ENCODE data around the gene KCNH3. TPM values are rescaled to one million over a fixed set of nuclear protein-coding genes. Genes with fewer than 3 reads are reported as not detected.

KCNH3 gene
- total and polyA plus RNA-seq, 2 of the 13 experiments (the other 11 are each of a cell fraction or from before 2014, with no cell fraction given), result 0.01 to 0.07 TPM

DNA sequence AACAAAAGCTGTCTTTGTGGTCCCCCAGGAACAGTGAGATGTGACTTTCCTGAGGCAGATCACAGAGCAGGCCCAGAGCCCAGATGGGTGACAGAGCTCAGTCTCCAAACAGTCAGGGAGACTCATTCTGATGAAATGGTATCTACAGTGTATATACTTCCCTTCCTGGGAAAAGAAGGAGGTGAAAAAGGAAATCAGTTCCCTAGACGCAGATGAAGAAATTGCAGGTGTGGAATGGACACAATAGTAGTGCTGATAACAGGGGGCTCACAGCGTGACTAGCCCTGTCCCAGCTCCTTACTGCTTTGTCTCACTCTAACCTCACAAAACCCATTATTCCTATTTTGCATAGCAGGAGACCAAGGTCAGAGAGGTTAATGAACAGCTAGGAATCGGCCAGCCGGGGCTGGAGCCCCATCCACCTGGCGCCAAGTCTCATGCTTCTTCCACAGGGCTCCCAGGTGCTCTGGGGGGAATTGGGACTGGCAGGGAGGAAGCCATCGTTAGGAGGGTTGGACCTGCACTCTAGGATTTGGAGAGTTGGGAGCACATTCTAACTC, 11.9 kb downstream of the KCNH3 start (continued):
- TF ChIP-seq, protein P1, sequence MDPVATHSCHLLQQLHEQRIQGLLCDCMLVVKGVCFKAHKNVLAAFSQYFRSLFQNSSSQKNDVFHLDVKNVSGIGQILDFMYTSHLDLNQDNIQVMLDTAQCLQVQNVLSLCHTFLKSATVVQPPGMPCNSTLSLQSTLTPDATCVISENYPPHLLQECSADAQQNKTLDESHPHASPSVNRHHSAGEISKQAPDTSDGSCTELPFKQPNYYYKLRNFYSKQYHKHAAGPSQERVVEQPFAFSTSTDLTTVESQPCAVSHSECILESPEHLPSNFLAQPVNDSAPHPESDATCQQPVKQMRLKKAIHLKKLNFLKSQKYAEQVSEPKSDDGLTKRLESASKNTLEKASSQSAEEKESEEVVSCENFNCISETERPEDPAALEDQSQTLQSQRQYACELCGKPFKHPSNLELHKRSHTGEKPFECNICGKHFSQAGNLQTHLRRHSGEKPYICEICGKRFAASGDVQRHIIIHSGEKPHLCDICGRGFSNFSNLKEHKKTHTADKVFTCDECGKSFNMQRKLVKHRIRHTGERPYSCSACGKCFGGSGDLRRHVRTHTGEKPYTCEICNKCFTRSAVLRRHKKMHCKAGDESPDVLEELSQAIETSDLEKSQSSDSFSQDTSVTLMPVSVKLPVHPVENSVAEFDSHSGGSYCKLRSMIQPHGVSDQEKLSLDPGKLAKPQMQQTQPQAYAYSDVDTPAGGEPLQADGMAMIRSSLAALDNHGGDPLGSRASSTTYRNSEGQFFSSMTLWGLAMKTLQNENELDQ (CRISPR knock-in tag; IDR thresholded peaks at IDR 0.05; ENCODE audit: borderline replicate concordance), result no peak
- TF ChIP-seq FOXJ3 (CRISPR knock-in tag; IDR thresholded peaks at IDR 0.05; ENCODE audit: borderline replicate concordance), result no peak
- TF ChIP-seq ZFY (CRISPR knock-in tag; IDR thresholded peaks at IDR 0.05), result peak; percentile 38; the same call in 1 of the 2 replicates
- no peak for TF ChIP-seq TBX3 (IDR thresholded peaks at IDR 0.05; ENCODE audit: borderline replicate concordance)
- TF ChIP-seq, protein P2, sequence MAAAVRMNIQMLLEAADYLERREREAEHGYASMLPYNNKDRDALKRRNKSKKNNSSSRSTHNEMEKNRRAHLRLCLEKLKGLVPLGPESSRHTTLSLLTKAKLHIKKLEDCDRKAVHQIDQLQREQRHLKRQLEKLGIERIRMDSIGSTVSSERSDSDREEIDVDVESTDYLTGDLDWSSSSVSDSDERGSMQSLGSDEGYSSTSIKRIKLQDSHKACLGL (CRISPR knock-in tag; IDR thresholded peaks at IDR 0.05), result no peak
- TF ChIP-seq, protein P3, sequence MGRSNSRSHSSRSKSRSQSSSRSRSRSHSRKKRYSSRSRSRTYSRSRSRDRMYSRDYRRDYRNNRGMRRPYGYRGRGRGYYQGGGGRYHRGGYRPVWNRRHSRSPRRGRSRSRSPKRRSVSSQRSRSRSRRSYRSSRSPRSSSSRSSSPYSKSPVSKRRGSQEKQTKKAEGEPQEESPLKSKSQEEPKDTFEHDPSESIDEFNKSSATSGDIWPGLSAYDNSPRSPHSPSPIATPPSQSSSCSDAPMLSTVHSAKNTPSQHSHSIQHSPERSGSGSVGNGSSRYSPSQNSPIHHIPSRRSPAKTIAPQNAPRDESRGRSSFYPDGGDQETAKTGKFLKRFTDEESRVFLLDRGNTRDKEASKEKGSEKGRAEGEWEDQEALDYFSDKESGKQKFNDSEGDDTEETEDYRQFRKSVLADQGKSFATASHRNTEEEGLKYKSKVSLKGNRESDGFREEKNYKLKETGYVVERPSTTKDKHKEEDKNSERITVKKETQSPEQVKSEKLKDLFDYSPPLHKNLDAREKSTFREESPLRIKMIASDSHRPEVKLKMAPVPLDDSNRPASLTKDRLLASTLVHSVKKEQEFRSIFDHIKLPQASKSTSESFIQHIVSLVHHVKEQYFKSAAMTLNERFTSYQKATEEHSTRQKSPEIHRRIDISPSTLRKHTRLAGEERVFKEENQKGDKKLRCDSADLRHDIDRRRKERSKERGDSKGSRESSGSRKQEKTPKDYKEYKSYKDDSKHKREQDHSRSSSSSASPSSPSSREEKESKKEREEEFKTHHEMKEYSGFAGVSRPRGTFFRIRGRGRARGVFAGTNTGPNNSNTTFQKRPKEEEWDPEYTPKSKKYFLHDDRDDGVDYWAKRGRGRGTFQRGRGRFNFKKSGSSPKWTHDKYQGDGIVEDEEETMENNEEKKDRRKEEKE (IDR thresholded peaks at IDR 0.05), result no peak
- no peak for TF ChIP-seq ATF7-NPFF (CRISPR knock-in tag; IDR thresholded peaks at IDR 0.05; ENCODE audit: low read depth)
- TF ChIP-seq RARA (CRISPR knock-in tag; IDR thresholded peaks at IDR 0.05), result peak; percentile 9; the same call in 1 of the 2 replicates
- no peak for TF ChIP-seq SMC3 (IDR thresholded peaks at IDR 0.05; ENCODE audit: low read length)
- TF ChIP-seq ZNF17 (CRISPR knock-in tag; IDR thresholded peaks at IDR 0.05), result no peak
- TF ChIP-seq, protein P4, sequence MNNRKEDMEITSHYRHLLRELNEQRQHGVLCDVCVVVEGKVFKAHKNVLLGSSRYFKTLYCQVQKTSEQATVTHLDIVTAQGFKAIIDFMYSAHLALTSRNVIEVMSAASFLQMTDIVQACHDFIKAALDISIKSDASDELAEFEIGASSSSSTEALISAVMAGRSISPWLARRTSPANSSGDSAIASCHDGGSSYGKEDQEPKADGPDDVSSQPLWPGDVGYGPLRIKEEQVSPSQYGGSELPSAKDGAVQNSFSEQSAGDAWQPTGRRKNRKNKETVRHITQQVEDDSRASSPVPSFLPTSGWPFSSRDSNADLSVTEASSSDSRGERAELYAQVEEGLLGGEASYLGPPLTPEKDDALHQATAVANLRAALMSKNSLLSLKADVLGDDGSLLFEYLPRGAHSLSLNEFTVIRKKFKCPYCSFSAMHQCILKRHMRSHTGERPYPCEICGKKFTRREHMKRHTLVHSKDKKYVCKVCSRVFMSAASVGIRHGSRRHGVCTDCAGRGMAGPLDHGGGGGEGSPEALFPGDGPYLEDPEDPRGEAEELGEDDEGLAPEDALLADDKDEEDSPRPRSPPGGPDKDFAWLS (CRISPR knock-in tag; IDR thresholded peaks at IDR 0.05; ENCODE audit: borderline replicate concordance), result no peak
- 0 out of 2 replicates have a peak, but pooled peaks have one; percentile 27 for TF ChIP-seq SOX13 (IDR thresholded peaks at IDR 0.05)
- TF ChIP-seq SOX13 (CRISPR knock-in tag; conservative IDR thresholded peaks at IDR 0.05 in 1 of 2, IDR thresholded peaks at IDR 0.05 in 1 of 2), result peak in 1 of 2 experiments; percentile 83; a peak in 2 of 4 replicates
- TF ChIP-seq, protein P5, sequence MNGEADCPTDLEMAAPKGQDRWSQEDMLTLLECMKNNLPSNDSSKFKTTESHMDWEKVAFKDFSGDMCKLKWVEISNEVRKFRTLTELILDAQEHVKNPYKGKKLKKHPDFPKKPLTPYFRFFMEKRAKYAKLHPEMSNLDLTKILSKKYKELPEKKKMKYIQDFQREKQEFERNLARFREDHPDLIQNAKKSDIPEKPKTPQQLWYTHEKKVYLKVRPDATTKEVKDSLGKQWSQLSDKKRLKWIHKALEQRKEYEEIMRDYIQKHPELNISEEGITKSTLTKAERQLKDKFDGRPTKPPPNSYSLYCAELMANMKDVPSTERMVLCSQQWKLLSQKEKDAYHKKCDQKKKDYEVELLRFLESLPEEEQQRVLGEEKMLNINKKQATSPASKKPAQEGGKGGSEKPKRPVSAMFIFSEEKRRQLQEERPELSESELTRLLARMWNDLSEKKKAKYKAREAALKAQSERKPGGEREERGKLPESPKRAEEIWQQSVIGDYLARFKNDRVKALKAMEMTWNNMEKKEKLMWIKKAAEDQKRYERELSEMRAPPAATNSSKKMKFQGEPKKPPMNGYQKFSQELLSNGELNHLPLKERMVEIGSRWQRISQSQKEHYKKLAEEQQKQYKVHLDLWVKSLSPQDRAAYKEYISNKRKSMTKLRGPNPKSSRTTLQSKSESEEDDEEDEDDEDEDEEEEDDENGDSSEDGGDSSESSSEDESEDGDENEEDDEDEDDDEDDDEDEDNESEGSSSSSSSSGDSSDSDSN (CRISPR knock-in tag; IDR thresholded peaks at IDR 0.05), result 0 out of 2 replicates have a peak, but pooled peaks have one; percentile 15
- TF ChIP-seq LCORL (IDR thresholded peaks at IDR 0.05), result no peak
- 0 out of 2 replicates have a peak, but pooled peaks have one; percentile 36 for TF ChIP-seq LCORL (CRISPR knock-in tag; IDR thresholded peaks at IDR 0.05)
- TF ChIP-seq, protein P6, sequence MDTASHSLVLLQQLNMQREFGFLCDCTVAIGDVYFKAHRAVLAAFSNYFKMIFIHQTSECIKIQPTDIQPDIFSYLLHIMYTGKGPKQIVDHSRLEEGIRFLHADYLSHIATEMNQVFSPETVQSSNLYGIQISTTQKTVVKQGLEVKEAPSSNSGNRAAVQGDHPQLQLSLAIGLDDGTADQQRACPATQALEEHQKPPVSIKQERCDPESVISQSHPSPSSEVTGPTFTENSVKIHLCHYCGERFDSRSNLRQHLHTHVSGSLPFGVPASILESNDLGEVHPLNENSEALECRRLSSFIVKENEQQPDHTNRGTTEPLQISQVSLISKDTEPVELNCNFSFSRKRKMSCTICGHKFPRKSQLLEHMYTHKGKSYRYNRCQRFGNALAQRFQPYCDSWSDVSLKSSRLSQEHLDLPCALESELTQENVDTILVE (CRISPR knock-in tag; IDR thresholded peaks at IDR 0.05), result no peak

All from HepG2 (cell line).